Measurements from ENCODE around the gene P2RY8. TPM values are rescaled to one million over a fixed set of nuclear protein-coding genes. Genes with fewer than 3 reads are reported as not detected.

P2RY8 gene
- total RNA-seq, 1 experiment from 2014 or later: not detected

GRCh38 chrX:1581132-1581531 is 44.1 kb upstream of the P2RY8 start:
- Histone ChIP-seq H3K4me3 (ENCODE audit: low read depth, low read length) (no peak overlapping the region), H3K9me3 (no peaks in the 10 kb centered on the region), H3K27me3 (replicated peaks; ENCODE audit: control insufficient read depth, insufficient read depth, low read length) (no peaks in the 10 kb centered on the region), H3K4me1 (no peaks in the 10 kb centered on the region), H3K36me3 (ENCODE audit: control insufficient read depth, insufficient read depth, low read length) (no peaks in the 10 kb centered on the region)
- ChIA-PET POLR2A (no interaction called here), CTCF (no interaction called here)
- Mint-ChIP-seq H3K4me1 (ENCODE audit: low read depth, unreplicated experiment) (no peaks in the 10 kb centered on the region), H3K4me3 (ENCODE audit: unreplicated experiment) (no peak overlapping the region), H3K36me3 (ENCODE audit: insufficient read depth, unreplicated experiment) (no peaks in the 10 kb centered on the region), H3K9me3 (ENCODE audit: unreplicated experiment) (no peaks in the 10 kb centered on the region), H3K27ac (ENCODE audit: unreplicated experiment) (no peak overlapping the region), H3K27me3 (ENCODE audit: insufficient read depth, unreplicated experiment) (no peaks in the 10 kb centered on the region)
- BruUV-seq (replicated peaks): no TSS peak
- intact Hi-C loops (cut with micrococcal nuclease; ENCODE audit: unreplicated experiment): no loop called here
- peak; percentile 62 to 67 for DNase-seq
- TF ChIP-seq, protein P1, sequence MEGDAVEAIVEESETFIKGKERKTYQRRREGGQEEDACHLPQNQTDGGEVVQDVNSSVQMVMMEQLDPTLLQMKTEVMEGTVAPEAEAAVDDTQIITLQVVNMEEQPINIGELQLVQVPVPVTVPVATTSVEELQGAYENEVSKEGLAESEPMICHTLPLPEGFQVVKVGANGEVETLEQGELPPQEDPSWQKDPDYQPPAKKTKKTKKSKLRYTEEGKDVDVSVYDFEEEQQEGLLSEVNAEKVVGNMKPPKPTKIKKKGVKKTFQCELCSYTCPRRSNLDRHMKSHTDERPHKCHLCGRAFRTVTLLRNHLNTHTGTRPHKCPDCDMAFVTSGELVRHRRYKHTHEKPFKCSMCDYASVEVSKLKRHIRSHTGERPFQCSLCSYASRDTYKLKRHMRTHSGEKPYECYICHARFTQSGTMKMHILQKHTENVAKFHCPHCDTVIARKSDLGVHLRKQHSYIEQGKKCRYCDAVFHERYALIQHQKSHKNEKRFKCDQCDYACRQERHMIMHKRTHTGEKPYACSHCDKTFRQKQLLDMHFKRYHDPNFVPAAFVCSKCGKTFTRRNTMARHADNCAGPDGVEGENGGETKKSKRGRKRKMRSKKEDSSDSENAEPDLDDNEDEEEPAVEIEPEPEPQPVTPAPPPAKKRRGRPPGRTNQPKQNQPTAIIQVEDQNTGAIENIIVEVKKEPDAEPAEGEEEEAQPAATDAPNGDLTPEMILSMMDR (IDR thresholded peaks at IDR 0.05; ENCODE audit: insufficient read depth in 1 of 2, low read depth in 1 of 2, low read length in 1 of 2, severe bottlenecking in 1 of 2, unreplicated experiment in 1 of 2): peak; percentile 56 to 80

DNA sequence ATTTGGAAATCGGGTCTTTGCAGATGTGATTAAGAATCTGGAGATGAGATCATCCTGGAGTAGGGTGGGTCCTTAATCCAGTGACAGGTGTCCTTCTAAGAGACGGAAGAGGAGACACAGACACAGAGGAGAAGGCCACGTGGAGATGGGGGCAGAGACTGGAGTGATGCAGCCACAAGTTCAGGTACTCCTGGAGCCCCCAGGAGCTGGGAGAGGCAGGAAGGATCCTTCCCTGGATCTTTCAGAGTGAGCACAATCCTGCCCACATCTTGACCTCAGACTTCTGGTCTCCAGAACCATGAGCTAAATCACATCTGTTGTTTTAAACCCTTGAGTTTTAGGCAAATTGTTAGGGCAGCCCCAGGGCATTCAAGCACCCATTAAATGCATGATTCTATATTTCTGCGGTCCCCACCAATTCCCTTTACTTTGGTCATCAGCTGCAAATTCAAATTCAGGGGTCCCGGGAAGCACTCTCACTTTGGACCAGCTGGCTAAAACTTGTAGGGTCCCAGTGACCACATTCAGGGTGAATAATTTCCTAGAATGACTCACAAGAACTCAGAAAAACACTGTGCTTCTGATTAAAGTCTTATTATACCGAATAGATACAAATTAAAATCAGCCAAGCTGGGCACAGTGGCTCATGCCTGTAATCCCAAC is 41.7 kb upstream of the P2RY8 start:
- no peaks in the 10 kb centered on the region for H3K27me3 Mint-ChIP-seq (ENCODE audit: insufficient read depth, unreplicated experiment)
- Histone ChIP-seq H3K4me1 (no peaks in the 10 kb centered on the region), H3K9me3 (no peaks in the 10 kb centered on the region), H3K27me3 (replicated peaks; ENCODE audit: control insufficient read depth, insufficient read depth, low read length) (no peaks in the 10 kb centered on the region), H3K36me3 (ENCODE audit: control insufficient read depth, insufficient read depth, low read length) (no peaks in the 10 kb centered on the region), H3K4me3 (ENCODE audit: low read depth, low read length) (no peak overlapping the region)
- CTCF ChIA-PET: no interaction called here
- H3K27ac Mint-ChIP-seq (ENCODE audit: unreplicated experiment): no peak overlapping the region
- no peak for DNase-seq
- intact Hi-C loops (cut with micrococcal nuclease; ENCODE audit: unreplicated experiment): no loop called here
- H3K36me3 Mint-ChIP-seq (ENCODE audit: insufficient read depth, unreplicated experiment): no peaks in the 10 kb centered on the region
- TF ChIP-seq, protein P1 (IDR thresholded peaks at IDR 0.05; ENCODE audit: insufficient read depth in 1 of 2, low read depth in 1 of 2, low read length in 1 of 2, severe bottlenecking in 1 of 2, unreplicated experiment in 1 of 2): no peak
- BruUV-seq (replicated peaks): no TSS peak
- POLR2A ChIA-PET: no interaction called here
- no peaks in the 10 kb centered on the region for H3K9me3 Mint-ChIP-seq (ENCODE audit: unreplicated experiment)
- H3K4me3 Mint-ChIP-seq (ENCODE audit: unreplicated experiment): no peak overlapping the region
- no peaks in the 10 kb centered on the region for H3K4me1 Mint-ChIP-seq (ENCODE audit: low read depth, unreplicated experiment)

DNA sequence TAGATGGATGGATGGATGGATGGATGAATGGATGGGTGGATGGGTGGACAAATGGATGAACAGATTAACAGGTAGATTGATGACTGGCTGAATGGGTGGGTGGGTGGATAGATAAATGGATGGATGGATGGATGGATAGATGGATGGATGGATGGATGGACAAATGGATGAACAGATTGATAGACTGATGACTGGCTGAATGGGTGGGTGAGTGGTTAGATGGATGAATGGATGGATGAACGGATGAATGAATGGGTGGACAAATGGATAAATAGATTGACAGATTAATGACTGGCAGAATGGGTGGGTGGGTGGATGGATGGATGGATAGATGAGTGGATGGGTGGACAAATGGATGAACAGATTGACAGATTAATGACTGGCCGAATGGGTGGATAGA is 40.9 kb upstream of the P2RY8 start:
- no peak overlapping the region for H3K4me3 Mint-ChIP-seq (ENCODE audit: unreplicated experiment)
- DNase-seq: no peak
- Histone ChIP-seq H3K4me3 (ENCODE audit: low read depth, low read length) (no peak overlapping the region), H3K9me3 (no peaks in the 10 kb centered on the region), H3K4me1 (no peaks in the 10 kb centered on the region), H3K27me3 (replicated peaks; ENCODE audit: control insufficient read depth, insufficient read depth, low read length) (no peaks in the 10 kb centered on the region), H3K36me3 (ENCODE audit: control insufficient read depth, insufficient read depth, low read length) (no peaks in the 10 kb centered on the region)
- no TSS peak for BruUV-seq (replicated peaks)
- no peaks in the 10 kb centered on the region for H3K9me3 Mint-ChIP-seq (ENCODE audit: unreplicated experiment)
- ChIA-PET POLR2A (no interaction called here), CTCF (no interaction called here)
- H3K27me3 Mint-ChIP-seq (ENCODE audit: insufficient read depth, unreplicated experiment): no peaks in the 10 kb centered on the region
- H3K27ac Mint-ChIP-seq (ENCODE audit: unreplicated experiment): no peak overlapping the region
- H3K36me3 Mint-ChIP-seq (ENCODE audit: insufficient read depth, unreplicated experiment): no peaks in the 10 kb centered on the region
- no peaks in the 10 kb centered on the region for H3K4me1 Mint-ChIP-seq (ENCODE audit: low read depth, unreplicated experiment)
- TF ChIP-seq, protein P1 (IDR thresholded peaks at IDR 0.05; ENCODE audit: insufficient read depth in 1 of 2, low read depth in 1 of 2, low read length in 1 of 2, severe bottlenecking in 1 of 2, unreplicated experiment in 1 of 2): no peak
- intact Hi-C loops (cut with micrococcal nuclease; ENCODE audit: unreplicated experiment): no loop called here
